H9 (cell line): Measurements from ENCODE around the gene NFRKB. TPM values are rescaled to one million over a fixed set of nuclear protein-coding genes. Genes with fewer than 3 reads are reported as not detected.

Experiments
- DNase-seq: peaks from one replicate; pipeline ENCODE4 v3.0.0-alpha.2; 2017
- H2AFZ ChIP-seq: one replicate; pipeline ENCODE4 v1.6.1; 2013; ENCODE audit warnings: mild to moderate bottlenecking, low read length, control low read depth, moderate library complexity
- H2AK5ac ChIP-seq: 2 replicates; pipeline ENCODE4 v1.6.1; 2013; ENCODE audit warnings: low read length, control low read depth, mixed read lengths; ENCODE audit not compliant: insufficient read length
- H2BK120ac ChIP-seq: one replicate; pipeline ENCODE4 v1.6.1; 2013; ENCODE audit warnings: low read depth, mild to moderate bottlenecking, low read length, control low read depth, inconsistent platforms; ENCODE audit not compliant: poor library complexity, severe bottlenecking
- H2BK12ac ChIP-seq: 2 replicates; pipeline ENCODE4 v1.6.1; 2013; ENCODE audit warnings: low read length, control low read depth, mixed read lengths, low read depth; ENCODE audit not compliant: insufficient read length
- H2BK15ac ChIP-seq: 2 replicates; pipeline ENCODE4 v1.6.1; 2013; ENCODE audit warnings: low read depth, low read length, control low read depth
- H2BK20ac ChIP-seq: one replicate; pipeline ENCODE4 v1.6.1; 2013; ENCODE audit warnings: low read depth, mild to moderate bottlenecking, low read length, control low read depth, inconsistent platforms; ENCODE audit not compliant: poor library complexity, severe bottlenecking
- H2BK5ac ChIP-seq: 2 replicates; pipeline ENCODE4 v1.6.1; 2013; ENCODE audit warnings: low read length, control low read depth, mixed read lengths; ENCODE audit not compliant: insufficient read length
- H3K14ac ChIP-seq: 2 replicates; pipeline ENCODE4 v1.6.1; 2013; ENCODE audit warnings: low read length, control low read depth; ENCODE audit not compliant: insufficient read depth
- H3K18ac ChIP-seq: 2 replicates; pipeline ENCODE4 v1.6.1; 2013; ENCODE audit warnings: low read depth, mild to moderate bottlenecking, mixed read lengths, low read length, control low read depth; ENCODE audit not compliant: insufficient read length
- H3K23ac ChIP-seq: 2 replicates; pipeline ENCODE4 v1.6.1; 2013; ENCODE audit warnings: low read length, control low read depth, mixed read lengths, low read depth; ENCODE audit not compliant: insufficient read length
- H3K23me2 ChIP-seq: 2 replicates; pipeline ENCODE4 v1.6.1; 2013; ENCODE audit warnings: low read depth, mild to moderate bottlenecking, mixed read lengths, low read length, control low read depth; ENCODE audit not compliant: insufficient read length, poor library complexity, severe bottlenecking
- H3K27ac ChIP-seq: 2 replicates; pipeline ENCODE4 v1.5.1; 2013; ENCODE audit warnings: low read length, control low read depth, mixed read lengths, low read depth; ENCODE audit not compliant: insufficient read length
- H3K27me3 ChIP-seq: 2 replicates; pipeline ENCODE4 v1.6.1; 2013; ENCODE audit warnings: low read length, control low read depth, inconsistent platforms; ENCODE audit not compliant: insufficient read depth
- H3K4ac ChIP-seq: 2 replicates; pipeline ENCODE4 v1.6.1; 2013; ENCODE audit warnings: low read depth, mild to moderate bottlenecking, control low read depth, inconsistent platforms, low read length, moderate library complexity
- H3K4me1 ChIP-seq: 2 replicates; pipeline ENCODE4 v1.6.1; 2013; ENCODE audit warnings: low read length, control low read depth, inconsistent platforms; ENCODE audit not compliant: insufficient read depth
- H3K4me2 ChIP-seq: 2 replicates; pipeline ENCODE4 v1.6.1; 2013; ENCODE audit warnings: low read length, control low read depth, mixed read lengths; ENCODE audit not compliant: insufficient read length, insufficient read depth
- H3K56ac ChIP-seq: 2 replicates; pipeline ENCODE4 v1.6.1; 2013; ENCODE audit warnings: low read depth, mild to moderate bottlenecking, mixed read lengths, low read length, control low read depth; ENCODE audit not compliant: insufficient read length
- H3K79me1 ChIP-seq: 2 replicates; pipeline ENCODE4 v1.6.1; 2013; ENCODE audit warnings: low read depth, mild to moderate bottlenecking, moderate library complexity, low read length, control low read depth, inconsistent platforms; ENCODE audit not compliant: insufficient read depth, poor library complexity, severe bottlenecking
- H3K79me2 ChIP-seq: 2 replicates; pipeline ENCODE4 v1.6.1; 2013; ENCODE audit warnings: low read length, control low read depth, inconsistent platforms; ENCODE audit not compliant: insufficient read depth
- H3K9ac ChIP-seq: 2 replicates; pipeline ENCODE4 v1.6.1; 2013; ENCODE audit warnings: low read length, control low read depth, mixed read lengths; ENCODE audit not compliant: insufficient read length; ENCODE audit errors: extremely low read depth
- H3K9me3 ChIP-seq: one replicate; pipeline ENCODE4 v1.6.1; 2013; ENCODE audit warnings: low read depth, low read length, inconsistent platforms; ENCODE audit not compliant: control insufficient read depth
- H3T11ph ChIP-seq: one replicate; pipeline ENCODE4 v1.6.1; 2013; ENCODE audit warnings: mild to moderate bottlenecking, low read length, control low read depth, inconsistent platforms
- H4K20me1 ChIP-seq: one replicate; pipeline ENCODE4 v1.6.1; 2013; ENCODE audit not compliant: control insufficient read depth, insufficient read length, insufficient read depth
- H4K5ac ChIP-seq: 2 replicates; pipeline ENCODE4 v1.6.1; 2013; ENCODE audit warnings: low read depth, mild to moderate bottlenecking, mixed read lengths, low read length, control low read depth; ENCODE audit not compliant: insufficient read length
- H4K8ac ChIP-seq: replicated peaks from 2 replicates; pipeline ENCODE4 v1.6.1; 2013; ENCODE audit warnings: low read length, control low read depth, mixed read lengths, low read depth; ENCODE audit not compliant: insufficient read length
- H4K91ac ChIP-seq: 2 replicates; pipeline ENCODE4 v1.6.1; 2013; ENCODE audit warnings: low read depth, mild to moderate bottlenecking, moderate library complexity, mixed read lengths, low read length, control low read depth; ENCODE audit not compliant: insufficient read length
- H3K27ac Mint-ChIP-seq, 3 experiments: 2 replicates in 2 of 3; 3 replicates in 1 of 3; pipeline ENCODE4 v1.8.0; 2020 to 2021; ENCODE audit warnings: mixed read lengths in 3 of 3, mild to moderate bottlenecking in 1 of 3, moderate library complexity in 1 of 3
- H3K27me3 Mint-ChIP-seq: 2 replicates; pipeline ENCODE4 v1.8.0; 2021; ENCODE audit warnings: low read depth, mild to moderate bottlenecking, moderate library complexity, mixed read lengths
- H3K36me3 Mint-ChIP-seq, 3 experiments: 2 replicates in 2 of 3; 3 replicates in 1 of 3; pipeline ENCODE4 v1.8.0; 2020 to 2021; ENCODE audit warnings: low read depth in 3 of 3, mixed read lengths in 3 of 3; ENCODE audit not compliant: insufficient read depth in 1 of 3
- H3K4me1 Mint-ChIP-seq, 2 experiments: 2 replicates each; pipeline ENCODE4 v1.8.0; 2020; ENCODE audit warnings: mixed read lengths in 2 of 2
- H3K4me3 Mint-ChIP-seq, 2 experiments: 2 replicates in 1 of 2; 3 replicates in 1 of 2; pipeline ENCODE4 v1.8.0; 2020 to 2021; ENCODE audit warnings: mild to moderate bottlenecking in 2 of 2, mixed read lengths in 2 of 2, moderate library complexity in 1 of 2
- H3K9me3 Mint-ChIP-seq, 2 experiments: 2 replicates in 1 of 2; 3 replicates in 1 of 2; pipeline ENCODE4 v1.8.0; 2020; ENCODE audit warnings: mild to moderate bottlenecking in 2 of 2, mixed read lengths in 2 of 2, moderate library complexity in 1 of 2
- WGBS: extraction: QIAGEN DNeasy Blood & Tissue Kit; methylation state at CpG from one replicate; pipeline ENCODE4 v1.1.7; 2013; ENCODE audit warnings: missing lambda C conversion rate, low lambda C conversion rate, mixed read lengths; ENCODE audit not compliant: insufficient read length; ENCODE audit errors: extremely low coverage; 5-methylcytosine and 5-hydroxymethylcytosine counted together
- total RNA-seq: library from RNA; stranded (reverse); gene quantifications from 2 replicates; pipeline ENCODE4 v1.2.1, GENCODE V29; 2021
- TF ChIP-seq, protein P1 (sequence below): fragments of 200-600 bp; sonication (generic); conservative IDR thresholded peaks from 3 replicates; pipeline ENCODE4 v1.8.0; 2021; ENCODE audit warnings: antibody characterized with exemption, mild to moderate bottlenecking

NFRKB gene
- total RNA-seq, 1 experiment from 2014 or later: 41.0 TPM

DNA sequence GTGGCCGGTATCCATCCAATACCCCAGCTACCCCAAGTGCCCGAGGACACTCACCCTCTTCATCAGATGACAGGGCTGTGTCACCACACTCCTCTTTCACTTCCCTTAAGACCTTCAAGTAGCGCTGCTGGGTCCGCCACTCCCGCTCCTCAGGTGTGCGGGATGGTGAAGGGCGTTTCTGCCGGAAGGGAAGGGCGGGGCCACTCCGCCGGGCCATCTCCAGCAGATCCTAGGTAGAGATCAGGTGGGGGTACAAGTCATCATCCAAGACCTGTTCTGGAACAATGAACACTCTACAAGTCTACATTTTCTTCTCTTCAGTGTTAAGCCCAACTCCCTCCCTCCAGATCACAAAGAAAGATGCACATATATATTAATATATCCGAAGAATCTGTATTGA, 10.0 kb downstream of the NFRKB start:
- no peaks in the 10 kb centered on the region for H3K79me2 ChIP-seq
- H3K9ac ChIP-seq: no peak overlapping the region
- H2BK120ac ChIP-seq: no peak overlapping the region

More for the DNA sequence above, 10.0 kb downstream of the NFRKB start:
- Histone ChIP-seq H2BK5ac (no peak overlapping the region), H3K79me1 (no peaks in the 10 kb centered on the region), H2BK20ac (no peak overlapping the region), H3K27ac (no peak overlapping the region), H3K4me2 (no peak overlapping the region), H2AFZ (no peak overlapping the region), H4K20me1 (no peaks in the 10 kb centered on the region), H3K9me3 (no peaks in the 10 kb centered on the region), H4K5ac (no peak overlapping the region), H3K23ac (no peak overlapping the region), H3K4ac (no peak overlapping the region), H4K91ac (no peak overlapping the region), H3K56ac (no peak overlapping the region), H3K23me2 (no peaks in the 10 kb centered on the region), H3K18ac (no peak overlapping the region), H2AK5ac (no peak overlapping the region), H3K27me3 (no peaks in the 10 kb centered on the region), H3T11ph (no peak overlapping the region), H3K4me1 (no peaks in the 10 kb centered on the region), H2BK15ac (no peak overlapping the region), H4K8ac (no peak overlapping the region), H2BK12ac (no peak overlapping the region), H3K14ac (no peak overlapping the region)
- WGBS: no CpG with 5 or more reads among the region's 12 CpGs
- Mint-ChIP-seq H3K36me3 (peaks cover 60 to 96% (median 89%) of the 10 kb centered on the region in 3 experiments; a peak in 6 of 7 replicates), H3K9me3 (no peaks in the 10 kb centered on the region), H3K27ac (no peak overlapping the region), H3K4me1 (no peaks in the 10 kb centered on the region), H3K4me3 (no peak overlapping the region), H3K27me3 (no peaks in the 10 kb centered on the region)
- DNase-seq: no peak
- TF ChIP-seq, protein P1, sequence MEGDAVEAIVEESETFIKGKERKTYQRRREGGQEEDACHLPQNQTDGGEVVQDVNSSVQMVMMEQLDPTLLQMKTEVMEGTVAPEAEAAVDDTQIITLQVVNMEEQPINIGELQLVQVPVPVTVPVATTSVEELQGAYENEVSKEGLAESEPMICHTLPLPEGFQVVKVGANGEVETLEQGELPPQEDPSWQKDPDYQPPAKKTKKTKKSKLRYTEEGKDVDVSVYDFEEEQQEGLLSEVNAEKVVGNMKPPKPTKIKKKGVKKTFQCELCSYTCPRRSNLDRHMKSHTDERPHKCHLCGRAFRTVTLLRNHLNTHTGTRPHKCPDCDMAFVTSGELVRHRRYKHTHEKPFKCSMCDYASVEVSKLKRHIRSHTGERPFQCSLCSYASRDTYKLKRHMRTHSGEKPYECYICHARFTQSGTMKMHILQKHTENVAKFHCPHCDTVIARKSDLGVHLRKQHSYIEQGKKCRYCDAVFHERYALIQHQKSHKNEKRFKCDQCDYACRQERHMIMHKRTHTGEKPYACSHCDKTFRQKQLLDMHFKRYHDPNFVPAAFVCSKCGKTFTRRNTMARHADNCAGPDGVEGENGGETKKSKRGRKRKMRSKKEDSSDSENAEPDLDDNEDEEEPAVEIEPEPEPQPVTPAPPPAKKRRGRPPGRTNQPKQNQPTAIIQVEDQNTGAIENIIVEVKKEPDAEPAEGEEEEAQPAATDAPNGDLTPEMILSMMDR: no peak
